Activated CD4-positive, CD25-positive, alpha-beta regulatory T cell treated with anti-CD3 and anti-CD28 coated beads, Interleukin-2, amount 50 U/mL, for 24 hours (primary cell): ENCODE measurements around the gene COPS3.

Source experiments
- ATAC-seq, 2 donors: fragments of 150-1000 bp; cut with Tn5 transposase; one replicate each; pipeline ENCODE4 v1.10.0; 2021; ENCODE audit warnings: mild to moderate bottlenecking in 1 of 2, moderate library complexity in 1 of 2

The COPS3 gene

GRCh38 chr17:17241656-17242055 lies 39.4 kb downstream of the COPS3 start:
- no peak for ATAC-seq

- no peak for ATAC-seq
Observed at GRCh38 chr17:17239832-17240231, 41.2 kb downstream of the COPS3 start.

- peak; percentile 90 to 93 for ATAC-seq
Observed at GRCh38 chr17:17237026-17237799, 43.8 kb downstream of the COPS3 start, which contains the start of gene FLCN. TSS of gene FLCN (minus strand) at chr17:17237168. CDS start at chr17:17228137, 9,031 bp downstream.

GRCh38 chr17:17236295-17237025 lies 44.6 kb downstream of the COPS3 start:
- ATAC-seq, result no peak

- no peak for ATAC-seq
Observed at GRCh38 chr17:17235212-17236174, 45.6 kb downstream of the COPS3 start.

- no peak for ATAC-seq
Observed at GRCh38 chr17:17232303-17232621, 48.8 kb downstream of the COPS3 start.

GRCh38 chr17:17231621-17232302 lies 49.3 kb downstream of the COPS3 start:
- no peak for ATAC-seq

- no peak for ATAC-seq
Observed at GRCh38 chr17:17229416-17230384, 51.3 kb downstream of the COPS3 start.

- ATAC-seq, result no peak
Observed at GRCh38 chr17:17228521-17229279, 52.3 kb downstream of the COPS3 start.

- no peak for ATAC-seq
Observed at GRCh38 chr17:17227608-17228520, 53.2 kb downstream of the COPS3 start.

- ATAC-seq, result no peak
Observed at GRCh38 chr17:17226451-17227265, 54.4 kb downstream of the COPS3 start.

GRCh38 chr17:17225901-17226300 lies 55.1 kb downstream of the COPS3 start:
- ATAC-seq, result no peak

GRCh38 chr17:17224137-17224536 lies 56.9 kb downstream of the COPS3 start:
- ATAC-seq, result no peak

GRCh38 chr17:17223736-17224135 lies 57.3 kb downstream of the COPS3 start:
- ATAC-seq, result no peak

- no peak for ATAC-seq
Observed at GRCh38 chr17:17221329-17221728, 59.7 kb downstream of the COPS3 start.

GRCh38 chr17:17220529-17220928 lies 60.5 kb downstream of the COPS3 start:
- no peak for ATAC-seq

GRCh38 chr17:17217995-17218394 lies 63.1 kb downstream of the COPS3 start:
- no peak for ATAC-seq

GRCh38 chr17:17216776-17217175 lies 64.3 kb downstream of the COPS3 start:
- ATAC-seq, result no peak
